Measurements from ENCODE around the gene MAD1L1. TPM values are rescaled to one million over a fixed set of nuclear protein-coding genes. Genes with fewer than 3 reads are reported as not detected.

The MAD1L1 gene
- total and polyA plus RNA-seq, 2 of the 13 experiments (the other 11 are each of a cell fraction or from before 2014, with no cell fraction given): 17.4 to 64.7 TPM

GRCh38 chr7:1906087-1906830 lies 326.5 kb downstream of the MAD1L1 start:
- in situ Hi-C loops (cut with HindIII; ENCODE audit: extremely low pct_ligation_motif_present, low pct_unique_long_range_greater_than_20kb): no loop called here
- Histone ChIP-seq H3K4me3 (replicated peaks in 1 of 3; ENCODE audit: insufficient read depth in 1 of 3, low read depth in 2 of 3, low read length in 3 of 3) (no peak overlapping the region), H3K9me3 (ENCODE audit: low read length) (no peaks in the 10 kb centered on the region), H3K9ac (ENCODE audit: insufficient read depth, low read depth, low read length) (no peak overlapping the region), H3K27ac (ENCODE audit: extremely low read length, insufficient read depth, low read length) (no peak overlapping the region), H4K20me1 (ENCODE audit: insufficient read depth, low read length) (no peaks in the 10 kb centered on the region), H2AFZ (ENCODE audit: low read length) (no peak overlapping the region), H3K27me3 (ENCODE audit: control insufficient read depth in 1 of 2, insufficient read depth in 2 of 2, low read length in 2 of 2) (no peaks in the 10 kb centered on the region), H3K4me2 (ENCODE audit: low read depth, low read length) (no peak overlapping the region), H3K4me1 (ENCODE audit: insufficient read depth, low read length) (no peaks in the 10 kb centered on the region), H3K79me2 (ENCODE audit: insufficient read depth, low read length) (no peaks in the 10 kb centered on the region), H3K36me3 (replicated peaks in 1 of 2; ENCODE audit: control insufficient read depth in 1 of 2, insufficient read depth in 2 of 2, low read length in 2 of 2) (peaks cover 0 to 2% of the 10 kb centered on the region in 2 experiments; a peak in 1 of 5 replicates)
- FAIRE-seq (no peak), DNase-seq (ENCODE audit: low spot score) (no peak), ATAC-seq (no peak)
- intact Hi-C loops (cut with micrococcal nuclease; ENCODE audit: unreplicated experiment): no loop called here
- CTCF ChIA-PET (ENCODE audit: low intra/inter-chr PET ratio, low total read pairs): no interaction called here
- TF ChIP-seq FOXJ3 (CRISPR knock-in tag; IDR thresholded peaks at IDR 0.05; ENCODE audit: borderline replicate concordance): no peak
- no peak for TF ChIP-seq ZNF564 (CRISPR knock-in tag; IDR thresholded peaks at IDR 0.05)
- no peak for TF ChIP-seq PHF20 (CRISPR knock-in tag; IDR thresholded peaks at IDR 0.05)
- no peak for TF ChIP-seq ZIK1 (CRISPR knock-in tag; IDR thresholded peaks at IDR 0.05; ENCODE audit: borderline replicate concordance, low read depth)
- TF ChIP-seq KLF12 (CRISPR knock-in tag; IDR thresholded peaks at IDR 0.05; ENCODE audit: borderline replicate concordance): no peak
- TF ChIP-seq NKX3-1 (CRISPR knock-in tag; IDR thresholded peaks at IDR 0.05): no peak
- no TSS peak for BruUV-seq (replicated peaks)
- POLR2A ChIA-PET: no interaction called here
- WGBS (ENCODE audit: low lambda C conversion rate): 98% methylated on average over 24 of the region's 25 CpGs

- no peak for ATAC-seq
- ChIA-PET CTCF (ENCODE audit: low intra/inter-chr PET ratio, low total read pairs) (no interaction called here), POLR2A (no interaction called here)
- H3K9ac ChIP-seq (ENCODE audit: insufficient read depth, low read depth, low read length): no peak overlapping the region
- H3K4me3 ChIP-seq (replicated peaks in 1 of 3; ENCODE audit: insufficient read depth in 1 of 3, low read depth in 2 of 3, low read length in 3 of 3): no peak overlapping the region
- no peaks in the 10 kb centered on the region for H4K20me1 ChIP-seq (ENCODE audit: insufficient read depth, low read length)
- in situ Hi-C loops (cut with HindIII; ENCODE audit: extremely low pct_ligation_motif_present, low pct_unique_long_range_greater_than_20kb) (no loop called here), intact Hi-C loops (cut with micrococcal nuclease; ENCODE audit: unreplicated experiment) (no loop called here)
- no peaks in the 10 kb centered on the region for H3K9me3 ChIP-seq (ENCODE audit: low read length)
- no peak overlapping the region for H3K27ac ChIP-seq (ENCODE audit: extremely low read length, insufficient read depth, low read length)
- H3K36me3 ChIP-seq (replicated peaks in 1 of 2; ENCODE audit: control insufficient read depth in 1 of 2, insufficient read depth in 2 of 2, low read length in 2 of 2): no peaks in the 10 kb centered on the region; a peak in 1 of 5 replicates
- H3K4me1 ChIP-seq (ENCODE audit: insufficient read depth, low read length): no peaks in the 10 kb centered on the region
- no TSS peak for BruUV-seq (replicated peaks)
- H3K27me3 ChIP-seq (ENCODE audit: control insufficient read depth in 1 of 2, insufficient read depth in 2 of 2, low read length in 2 of 2): no peaks in the 10 kb centered on the region
- DNase-seq (ENCODE audit: low spot score): no peak
- H3K79me2 ChIP-seq (ENCODE audit: insufficient read depth, low read length): no peaks in the 10 kb centered on the region
- no peak overlapping the region for H3K4me2 ChIP-seq (ENCODE audit: low read depth, low read length)
- FAIRE-seq: no peak
- TF ChIP-seq ZNF75D (CRISPR knock-in tag; IDR thresholded peaks at IDR 0.05; ENCODE audit: borderline replicate concordance): no peak
- no peak for TF ChIP-seq ZBTB42 (CRISPR knock-in tag; IDR thresholded peaks at IDR 0.05)
- no peak for TF ChIP-seq MYC (CRISPR knock-in tag; IDR thresholded peaks at IDR 0.05; ENCODE audit: borderline replicate concordance)
- 94% methylated on average over 23 of the region's 26 CpGs for WGBS (ENCODE audit: low lambda C conversion rate)
- H2AFZ ChIP-seq (ENCODE audit: low read length): no peak overlapping the region
Measured at GRCh38 chr7:1902231-1902855, 330.4 kb downstream of the MAD1L1 start.

Data from HepG2 (cell line).